Stimulated activated CD8-positive, alpha-beta memory T cell treated with anti-CD3 and anti-CD28 coated beads, Interleukin-15, amount 100 ng/mL, for 4 hours (primary cell): ENCODE measurements around the gene EGLN2.
A peak's percentile ranks its signal among the peaks of the same experiment; 100 is the strongest.
"Not testable (repeated sequence)": the region's sequence is repeated elsewhere in the genome, so short reads cannot be mapped to it uniquely, and the experiment has no call there.

Source experiments
- DNase-seq, 2 donors: peaks; one replicate each; pipeline ENCODE4 v3.0.0-alpha.2; 2020; ENCODE audit warnings: low read depth in 2 of 2

Gene EGLN2

GRCh38 chr19:40798683-40799557 is at the start of gene EGLN2:
TSS of gene EGLN2 (plus strand) at chr19:40799191. CDS start at chr19:40800573, 1,382 bp downstream.
- peak; percentile 100 for DNase-seq

- DNase-seq: peak; percentile 97 to 99
Measured at GRCh38 chr19:40750058-40750873, 48.7 kb upstream of the EGLN2 start, which contains the start of gene ACTMAP. TSS of gene ACTMAP (minus strand) at chr19:40750477. CDS start at chr19:40749803, 674 bp downstream.

DNA sequence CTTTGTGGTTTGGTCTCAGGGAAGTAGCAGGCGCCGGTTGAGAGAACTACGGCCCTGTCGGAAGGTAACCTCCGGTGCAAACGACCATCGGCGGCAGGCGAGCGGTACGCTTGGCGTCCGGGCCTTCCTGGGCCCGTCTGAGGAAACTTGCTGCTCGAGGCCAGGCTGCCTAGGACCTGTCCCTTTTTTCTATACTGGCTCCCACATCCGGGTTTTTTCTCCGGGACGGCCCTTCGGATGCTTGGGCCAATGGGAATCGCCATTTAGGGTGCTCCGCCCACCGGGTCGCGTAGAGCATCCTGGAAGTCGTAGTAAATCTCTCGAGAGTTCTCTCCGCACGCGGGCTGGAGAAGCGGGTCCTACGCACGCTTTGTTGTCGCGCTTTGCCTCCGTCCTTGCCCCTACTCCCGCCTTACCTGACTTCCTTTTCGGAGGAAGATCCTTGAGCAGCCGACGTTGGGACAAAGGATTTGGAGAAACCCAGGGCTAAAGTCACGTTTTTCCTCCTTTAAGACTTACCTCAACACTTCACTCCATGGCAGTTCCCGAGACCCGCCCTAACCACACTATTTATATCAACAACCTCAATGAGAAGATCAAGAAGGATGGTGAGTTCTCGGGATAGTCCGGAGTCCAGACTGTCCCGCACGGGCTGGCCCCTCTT is 48.0 kb upstream of the EGLN2 start, which contains the start of gene SNRPA:
Gene SNRPA, plus strand, starts transcription at position 330 of the 664 bp plus-strand sequence. Its CDS starts 206 bp downstream, at position 536.
- peak; percentile 92 to 94 for DNase-seq

GRCh38 chr19:40752257-40752781 is 46.7 kb upstream of the EGLN2 start:
- no peak for DNase-seq

DNA sequence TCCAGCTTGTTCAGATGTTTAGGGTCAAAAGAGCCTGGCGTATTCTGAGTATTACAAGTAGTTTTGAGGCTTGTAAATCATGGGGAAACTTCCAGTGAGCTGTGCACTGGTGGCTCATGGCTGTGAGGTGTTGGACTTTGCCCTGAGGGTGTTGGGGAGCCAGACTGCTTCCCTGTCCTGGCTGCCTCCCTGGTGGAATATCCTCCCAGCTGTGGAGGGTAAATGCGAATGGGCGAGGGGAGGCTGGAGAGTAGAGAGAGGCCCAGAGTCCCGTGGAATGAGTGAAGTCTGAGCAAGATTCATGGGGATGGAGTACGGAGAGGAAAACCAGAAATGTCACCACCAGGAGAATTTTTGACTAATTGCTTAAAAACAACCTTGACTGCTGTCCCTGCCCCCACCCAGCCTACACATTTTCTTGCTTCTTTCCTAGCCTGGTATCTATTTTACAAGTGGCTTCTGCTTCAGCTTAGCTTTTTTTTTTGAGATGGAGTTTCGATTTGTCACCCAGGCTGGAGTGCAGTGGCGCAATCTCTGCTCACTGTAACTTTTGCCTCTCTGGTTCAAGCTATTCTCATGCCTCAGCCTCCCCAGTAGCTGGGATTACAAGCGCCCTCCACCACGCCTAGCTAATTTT is 44.3 kb upstream of the EGLN2 start:
- DNase-seq: peak in 1 of 2 donors; percentile 45

- no peak for DNase-seq
Measured at GRCh38 chr19:40755248-40755624, 43.8 kb upstream of the EGLN2 start.

DNA sequence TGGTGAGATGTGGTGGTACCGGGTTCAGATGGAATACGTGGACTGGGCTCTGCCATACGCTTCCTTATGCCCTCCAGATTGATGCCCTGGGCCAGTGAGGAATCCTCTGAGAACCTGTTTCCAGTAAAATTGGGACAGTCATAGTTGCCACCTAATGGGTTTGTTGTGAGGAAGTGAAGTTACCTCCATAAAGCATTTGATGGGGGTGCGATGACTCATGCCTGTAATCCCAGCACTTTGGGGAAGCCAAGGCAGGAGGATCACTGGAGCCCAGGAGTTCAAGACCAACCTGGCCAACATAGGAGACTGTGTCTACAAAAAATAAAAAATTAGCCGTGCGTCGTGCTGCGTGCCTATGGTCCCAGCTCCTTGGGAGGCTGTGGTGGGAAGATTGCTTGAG is 43.2 kb upstream of the EGLN2 start:
- DNase-seq: no peak

GRCh38 chr19:40756502-40757110 is 42.4 kb upstream of the EGLN2 start:
- peak in 1 of 2 donors; percentile 24 for DNase-seq

DNA sequence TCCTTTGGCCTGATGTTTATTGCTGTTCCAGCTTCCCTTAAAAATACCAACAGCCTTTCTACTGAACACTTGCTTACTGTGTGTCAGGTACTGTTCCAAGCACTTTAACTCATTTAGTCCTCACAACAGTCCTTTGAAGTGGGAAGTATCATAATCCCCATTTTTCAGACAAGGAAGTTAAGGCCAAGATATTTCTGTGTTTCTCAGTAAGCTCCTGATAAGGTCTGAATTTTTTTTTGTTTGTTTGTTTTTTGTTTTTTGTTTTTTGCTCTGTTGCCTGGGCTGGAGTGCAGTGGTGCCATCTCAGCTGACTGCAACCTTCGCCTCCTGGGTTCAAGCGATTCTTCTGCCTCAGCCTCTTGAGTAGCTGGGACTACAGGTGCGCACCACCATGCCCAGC is 40.5 kb upstream of the EGLN2 start:
- DNase-seq: no peak

DNA sequence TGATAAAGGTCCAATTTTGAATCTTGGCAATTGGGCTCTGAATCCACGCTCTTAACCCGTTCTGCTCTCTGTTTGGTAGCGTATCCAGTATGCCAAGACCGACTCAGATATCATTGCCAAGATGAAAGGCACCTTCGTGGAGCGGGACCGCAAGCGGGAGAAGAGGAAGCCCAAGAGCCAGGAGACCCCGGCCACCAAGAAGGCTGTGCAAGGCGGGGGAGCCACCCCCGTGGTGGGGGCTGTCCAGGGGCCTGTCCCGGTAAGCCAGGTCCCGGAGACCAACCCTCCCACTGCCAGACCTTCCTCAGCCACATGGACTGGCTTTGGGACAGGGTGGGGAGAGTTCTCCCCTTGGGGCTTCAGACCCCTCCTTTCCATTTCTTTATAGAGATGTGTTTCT is 39.6 kb upstream of the EGLN2 start:
- no peak for DNase-seq

GRCh38 chr19:40762754-40763470 is 36.1 kb upstream of the EGLN2 start:
- no peak for DNase-seq

- no peak for DNase-seq
Measured at GRCh38 chr19:40763526-40763925, 35.5 kb upstream of the EGLN2 start.

GRCh38 chr19:40763963-40764362 is 35.0 kb upstream of the EGLN2 start:
- no peak for DNase-seq

- DNase-seq: not testable (repeated sequence)
Measured at GRCh38 chr19:40766385-40766784, 32.6 kb upstream of the EGLN2 start.

DNA sequence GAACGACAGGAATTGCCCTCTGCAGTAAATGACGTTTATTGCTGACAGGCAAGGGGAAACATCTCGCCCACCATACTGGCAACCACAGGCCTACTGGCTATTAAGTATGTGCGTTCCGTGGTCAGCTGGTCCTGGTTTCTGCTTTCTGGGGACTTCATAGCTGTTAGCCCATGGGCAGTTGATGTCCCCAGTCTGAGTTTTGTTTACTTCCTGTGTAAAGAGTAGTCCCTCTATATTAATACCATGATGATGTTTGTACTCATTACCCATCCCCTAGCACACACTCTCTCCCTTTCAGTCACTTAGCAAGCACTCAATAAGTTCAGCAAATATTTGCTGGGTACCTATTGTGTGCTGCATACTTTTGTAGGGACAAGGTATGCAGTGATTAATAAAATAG is 30.1 kb upstream of the EGLN2 start:
- DNase-seq: no peak

DNA sequence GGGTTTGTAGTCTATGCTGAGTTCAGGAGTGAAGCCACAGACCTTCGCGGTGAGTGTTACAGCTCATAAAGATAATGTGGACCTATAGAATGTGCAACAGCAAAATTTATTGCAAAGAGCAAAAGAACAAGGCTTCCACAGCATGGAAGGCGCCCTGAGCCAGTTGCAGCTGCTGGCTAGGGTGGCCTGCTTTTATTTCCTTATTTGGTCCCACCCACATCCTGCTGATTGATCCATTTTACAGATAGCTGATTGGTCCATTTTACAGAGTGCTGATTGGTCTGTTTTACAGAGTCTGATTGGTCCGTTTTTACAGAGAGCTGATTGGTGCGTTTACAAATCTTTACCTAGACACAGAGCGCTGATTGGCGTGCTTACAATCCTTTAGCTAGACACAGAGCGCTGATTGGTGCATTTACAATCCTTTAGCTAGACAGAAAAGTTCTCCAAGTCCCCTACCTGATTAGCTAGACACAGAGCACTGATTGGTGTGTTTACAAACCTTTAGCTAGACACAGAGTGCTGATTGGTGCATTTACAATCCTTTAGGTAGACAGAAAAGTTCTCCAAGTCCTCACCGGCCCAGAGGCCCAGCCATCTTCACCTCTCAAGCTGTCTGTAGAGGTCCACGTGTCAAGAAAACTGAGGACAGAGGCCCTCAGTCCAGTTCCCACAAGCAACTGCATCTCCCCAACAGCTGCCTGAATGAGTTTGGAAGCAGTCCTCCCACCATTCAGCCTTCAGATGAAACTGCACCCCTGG is 27.7 kb upstream of the EGLN2 start:
- not testable (repeated sequence) for DNase-seq

DNA sequence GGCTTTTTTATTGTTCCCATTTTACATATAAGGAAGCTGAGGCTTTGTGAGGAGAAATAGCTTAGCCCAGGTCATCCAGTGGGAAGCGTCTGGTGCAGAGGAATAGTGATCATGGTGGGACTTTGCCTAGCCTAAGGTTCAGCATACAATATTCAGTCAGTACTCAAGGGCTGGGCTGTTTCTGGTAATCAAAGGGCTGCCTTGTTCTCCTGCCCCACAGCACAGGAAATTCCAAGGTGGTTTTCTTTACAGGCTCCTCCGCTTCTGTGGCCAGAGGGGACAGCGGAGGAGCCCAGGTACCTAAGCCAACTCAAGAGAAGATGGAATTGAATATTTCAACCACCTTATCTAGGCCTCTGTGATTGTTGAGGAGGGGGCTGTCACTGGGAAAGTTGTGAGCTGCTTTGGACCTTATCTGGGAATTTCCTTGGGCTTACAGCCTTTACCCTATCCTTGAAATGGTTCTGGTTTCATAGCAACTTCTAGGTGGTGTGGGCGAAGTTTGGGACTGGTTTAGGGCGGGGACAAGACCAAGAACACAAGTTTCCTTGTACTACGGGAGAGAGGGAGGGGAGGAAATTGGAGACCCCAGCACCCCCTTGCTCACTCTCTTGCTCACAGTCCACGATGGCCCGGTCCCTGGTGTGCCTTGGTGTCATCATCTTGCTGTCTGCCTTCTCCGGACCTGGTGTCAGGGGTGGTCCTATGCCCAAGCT is 23.9 kb upstream of the EGLN2 start, which contains the start of gene MIA:
Gene MIA, plus strand, starts transcription at position 606 of the 716 bp plus-strand sequence. Its CDS starts 22 bp downstream, at position 628.
- no peak for DNase-seq

- no peak for DNase-seq
Measured at GRCh38 chr19:40775632-40776022, 23.4 kb upstream of the EGLN2 start.

DNA sequence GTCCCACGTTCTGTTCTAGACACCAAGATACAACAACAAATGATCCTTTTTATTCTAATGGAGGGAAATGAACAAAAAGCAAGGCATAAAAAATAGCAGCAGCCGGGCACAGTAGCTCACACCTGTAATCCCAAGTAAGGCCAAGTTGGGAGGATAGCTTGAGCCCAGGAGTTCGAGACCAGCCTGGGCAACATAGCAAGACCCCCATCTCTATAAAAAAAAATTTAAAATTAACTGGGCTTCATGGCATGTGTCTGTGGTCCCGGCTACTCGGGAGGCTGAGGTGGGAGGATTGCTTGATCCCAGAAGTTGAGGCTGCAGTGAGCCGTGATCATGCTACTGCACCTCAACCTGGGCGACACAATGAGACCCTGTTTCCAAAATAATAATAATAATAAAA is 22.6 kb upstream of the EGLN2 start:
- no peak for DNase-seq
